OCI-M1 (cell line): Measurements from ENCODE around the gene ADGRG1.
"Not testable (repeated sequence)": the region's sequence is repeated elsewhere in the genome, so short reads cannot be mapped to it uniquely, and the experiment has no call there.

Experiments used
- DNase-seq: peaks from one replicate; lab custom pipeline; 2025; lab: John Stamatoyannopoulos, UW

Gene ADGRG1

GRCh38 chr16:57666353-57667047, 38.1 kb downstream of the ADGRG1 start:
- DNase-seq: no peak

DNA sequence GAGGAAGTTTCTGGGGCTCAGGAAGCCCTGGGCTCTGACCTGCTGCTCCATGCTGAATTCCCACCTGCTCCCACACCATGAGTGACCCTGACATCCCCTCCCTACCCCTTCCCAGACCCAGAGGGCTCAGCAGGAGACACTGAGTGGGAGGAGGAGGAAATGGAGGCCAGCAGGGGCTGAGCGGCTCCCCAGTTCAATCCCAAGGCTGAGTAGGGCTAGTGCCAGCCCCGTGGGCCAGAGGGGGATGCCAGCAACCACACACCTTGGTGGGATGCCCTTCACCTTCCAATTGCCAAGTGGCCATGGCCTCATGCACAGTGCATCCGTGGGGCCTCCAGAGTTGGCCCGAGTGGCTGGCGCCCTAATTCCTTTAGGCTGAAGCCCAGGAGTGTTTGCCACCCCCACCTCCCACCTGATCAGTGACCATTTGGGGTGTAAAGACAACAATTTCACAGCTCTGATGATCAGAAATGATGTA, 38.7 kb downstream of the ADGRG1 start:
- DNase-seq: no peak

DNA sequence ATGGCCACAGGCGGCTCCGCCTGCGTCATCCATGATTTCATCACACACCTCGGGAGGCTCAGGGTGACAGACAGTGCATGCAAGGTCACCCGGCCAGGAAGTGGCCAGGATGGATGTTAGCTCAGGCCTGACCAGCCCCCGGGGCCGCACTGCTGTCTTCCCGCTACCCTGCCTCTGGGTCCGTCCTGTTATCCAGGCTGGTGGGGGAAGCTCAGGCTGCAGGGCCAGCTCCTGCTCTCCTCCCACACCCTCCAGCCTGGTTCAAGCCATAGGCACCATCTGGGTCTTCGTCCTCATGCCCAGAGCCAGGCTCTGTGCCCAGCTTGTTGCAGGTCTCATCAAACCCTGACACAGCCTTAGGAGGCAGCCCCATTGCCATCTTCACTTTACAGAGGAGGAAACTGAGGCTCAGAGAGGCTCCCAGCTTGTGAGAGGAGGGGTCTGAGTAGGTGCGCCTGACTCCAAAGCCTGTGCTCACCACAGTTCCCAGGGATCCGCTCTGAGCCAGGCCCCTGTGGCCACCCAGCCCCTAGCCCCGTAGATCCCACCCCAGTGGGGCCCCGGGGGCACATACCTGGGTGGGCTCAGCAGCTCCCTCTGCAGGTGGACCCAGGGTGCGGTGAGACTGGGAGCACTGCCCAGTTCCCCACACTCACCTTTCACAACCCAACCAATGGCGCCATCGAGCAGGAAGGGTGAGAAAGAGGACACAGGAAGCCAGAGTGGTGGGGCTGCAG, 39.3 kb downstream of the ADGRG1 start:
- DNase-seq: peak; percentile 37

DNA sequence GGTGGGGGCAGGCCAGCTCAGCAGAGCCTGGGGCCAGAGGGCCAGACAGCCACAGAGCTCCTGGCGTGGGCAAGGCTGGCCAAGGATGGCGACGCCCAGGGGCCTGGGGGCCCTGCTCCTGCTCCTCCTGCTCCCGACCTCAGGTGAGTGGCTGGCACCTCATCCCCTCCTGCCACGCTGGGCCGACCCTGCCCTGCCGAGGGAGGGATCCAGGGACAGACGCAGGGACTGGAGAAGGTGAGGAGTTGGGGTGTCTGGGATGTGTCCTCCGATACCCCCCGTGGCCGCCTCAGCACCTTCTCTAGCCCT, 39.8 kb downstream of the ADGRG1 start, which contains the start of gene ADGRG3:
Gene ADGRG3, plus strand, starts transcription at position 44 of the 309 bp plus-strand sequence. Its CDS starts 42 bp downstream, at position 86.
- no peak for DNase-seq

- no peak for DNase-seq
Observed at GRCh38 chr16:57668630-57669475, 40.4 kb downstream of the ADGRG1 start.

DNA sequence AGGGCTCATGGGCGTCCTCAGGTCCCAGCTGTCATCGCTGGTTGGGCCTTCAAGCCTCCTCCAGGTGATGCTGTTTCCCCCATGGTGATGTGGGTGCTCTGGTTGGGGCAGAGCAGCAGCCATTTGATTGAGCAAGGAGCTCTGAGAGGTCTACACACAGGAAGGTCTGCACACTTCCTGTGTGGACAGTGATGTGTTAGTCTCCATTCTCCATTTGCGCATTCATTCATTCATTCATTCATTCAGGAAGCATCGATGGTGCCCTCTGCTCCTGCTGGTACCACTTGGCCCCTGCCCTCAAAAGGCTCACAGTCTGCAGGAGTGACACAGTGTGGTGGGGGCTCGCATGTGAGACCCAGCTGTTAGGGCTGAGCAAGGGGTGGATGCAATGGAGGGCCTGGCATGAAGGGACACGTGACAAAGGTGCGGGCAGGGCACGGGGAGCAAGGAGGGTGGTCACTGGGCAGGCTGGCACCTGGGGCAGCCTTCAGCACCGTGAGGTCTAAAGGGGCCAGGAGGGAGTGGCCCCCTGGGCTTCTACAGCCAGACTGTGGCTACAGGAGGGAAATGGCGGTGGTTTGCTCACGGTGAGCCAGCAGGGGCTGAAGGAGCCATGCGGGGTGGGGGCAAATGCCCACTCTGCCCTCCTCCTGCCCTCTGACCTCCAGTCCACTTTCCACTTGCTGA, 41.2 kb downstream of the ADGRG1 start:
- DNase-seq: no peak

- no peak for DNase-seq
Observed at GRCh38 chr16:57670196-57670595, 41.8 kb downstream of the ADGRG1 start.

DNA sequence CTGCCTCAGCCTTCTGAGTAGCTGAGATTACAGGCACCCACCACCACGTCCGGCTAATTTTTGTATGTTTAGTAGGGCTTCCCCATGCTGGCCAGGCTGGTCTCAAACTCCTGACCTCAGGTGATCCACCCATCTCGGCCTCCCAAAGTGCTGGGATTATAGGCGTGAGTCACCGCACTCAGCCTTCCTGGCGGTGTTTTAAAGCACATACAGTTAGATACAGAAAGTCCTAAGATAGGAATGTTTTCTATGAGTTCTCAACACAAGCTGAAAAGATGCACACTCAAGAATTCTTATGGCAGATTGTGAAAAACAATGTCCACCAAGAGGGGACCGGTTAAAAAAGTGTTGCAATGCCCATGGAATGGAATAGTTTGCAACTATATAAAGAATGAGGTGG, 43.0 kb downstream of the ADGRG1 start:
- DNase-seq: not testable (repeated sequence)

DNA sequence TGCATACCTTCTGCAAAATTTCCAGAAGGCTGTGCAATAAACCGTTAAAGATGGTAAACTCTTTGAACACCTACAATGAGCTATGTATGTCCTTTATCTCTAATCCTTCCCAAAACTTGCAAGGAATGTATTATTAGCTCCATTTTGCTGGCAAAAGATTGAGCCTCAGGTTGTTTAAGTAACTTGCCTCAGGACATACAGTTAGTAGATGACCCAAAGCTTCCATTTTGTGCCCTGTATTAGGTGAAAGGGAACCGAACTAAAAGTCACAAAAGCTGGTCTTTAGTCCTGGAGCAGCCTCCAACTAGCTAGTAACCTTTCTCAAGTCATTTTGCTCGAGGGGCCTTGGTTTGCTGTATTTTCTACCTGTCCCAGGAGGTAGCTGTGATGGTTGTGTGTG, 44.0 kb downstream of the ADGRG1 start:
- no peak for DNase-seq

GRCh38 chr16:57672824-57673223, 44.4 kb downstream of the ADGRG1 start:
- no peak for DNase-seq

GRCh38 chr16:57675741-57676551, 47.5 kb downstream of the ADGRG1 start:
- peak; percentile 82 for DNase-seq

DNA sequence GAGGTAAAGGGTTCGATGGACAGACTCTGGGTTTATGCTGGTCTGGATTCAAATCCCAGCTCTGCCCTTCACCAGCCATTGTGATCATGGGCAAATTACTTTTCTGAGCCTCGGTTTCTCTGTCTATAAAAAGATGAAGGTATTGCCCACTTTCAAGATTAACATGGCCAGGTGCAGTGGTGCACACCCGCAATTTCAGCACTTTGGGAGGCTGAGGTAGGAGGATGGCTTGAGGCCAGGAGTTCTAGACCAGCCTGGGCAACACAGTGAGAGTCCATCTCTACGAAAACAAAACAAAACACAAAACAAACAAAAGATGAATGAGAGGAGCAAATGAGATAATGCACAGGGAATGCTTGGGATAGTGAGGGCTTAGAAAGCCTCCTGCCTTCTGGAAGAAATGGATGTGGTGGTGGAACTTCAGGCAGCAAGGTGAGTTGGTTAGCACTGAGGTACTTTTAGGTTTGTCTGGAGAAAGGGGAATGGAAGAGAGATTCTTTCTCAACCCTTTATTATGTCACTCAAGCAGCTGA, 48.2 kb downstream of the ADGRG1 start:
- no peak for DNase-seq

GRCh38 chr16:57677622-57678369, 49.4 kb downstream of the ADGRG1 start:
- no peak for DNase-seq

DNA sequence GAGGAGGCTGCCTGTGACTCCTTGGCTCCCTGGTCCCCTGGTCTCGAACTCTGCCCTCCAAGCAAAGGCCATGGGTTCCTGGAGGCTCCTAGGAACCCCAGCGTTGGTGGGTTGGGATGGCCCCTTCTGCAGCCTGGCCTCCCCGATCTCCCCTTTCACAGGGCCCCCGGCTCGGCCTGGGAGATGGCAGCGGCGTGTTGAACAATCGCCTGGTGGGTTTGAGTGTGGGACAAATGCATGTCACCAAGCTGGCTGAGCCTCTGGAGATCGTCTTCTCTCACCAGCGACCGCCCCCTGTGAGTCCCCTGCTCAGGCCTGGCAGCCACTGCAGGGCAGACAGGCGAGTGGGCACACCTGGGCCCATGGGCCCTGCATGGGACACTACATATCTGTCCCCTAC, 50.6 kb downstream of the ADGRG1 start:
- no peak for DNase-seq

DNA sequence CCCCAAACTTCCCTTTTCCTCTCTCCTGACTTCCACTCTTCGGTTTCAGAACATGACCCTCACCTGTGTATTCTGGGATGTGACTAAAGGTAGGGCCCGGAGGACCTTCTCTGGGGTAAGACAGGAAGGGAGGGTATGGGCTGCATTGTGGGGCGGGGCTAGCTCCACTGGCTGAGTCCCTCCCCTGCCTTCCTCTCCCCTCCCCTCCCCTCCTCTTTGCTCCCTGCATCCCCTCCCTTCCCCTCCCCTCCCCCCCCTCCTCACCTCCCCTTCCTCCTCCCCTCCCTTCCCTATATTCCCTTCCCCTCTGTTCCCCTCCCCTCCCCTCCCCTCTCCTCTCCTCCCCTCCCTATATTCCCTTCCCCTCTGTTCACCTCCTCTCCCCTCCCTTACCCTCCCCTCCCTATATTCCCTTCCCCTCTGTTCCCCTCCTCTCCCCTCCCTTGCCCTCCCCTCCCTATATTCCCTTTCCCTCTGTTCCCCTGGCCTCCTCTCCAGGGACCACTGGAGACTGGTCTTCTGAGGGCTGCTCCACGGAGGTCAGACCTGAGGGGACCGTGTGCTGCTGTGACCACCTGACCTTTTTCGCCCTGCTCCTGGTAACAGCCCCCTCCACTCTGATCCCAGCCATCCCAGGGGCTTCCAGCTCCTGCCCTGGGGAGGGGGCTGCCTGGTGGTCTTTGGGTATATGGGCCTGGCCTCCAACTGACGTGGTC, 51.5 kb downstream of the ADGRG1 start:
- DNase-seq: no peak

- peak; percentile 36 for DNase-seq
Observed at GRCh38 chr16:57680842-57681375, 52.5 kb downstream of the ADGRG1 start.

- DNase-seq: no peak
Observed at GRCh38 chr16:57681950-57682728, 53.7 kb downstream of the ADGRG1 start.
